ENCODE data around the gene GOLM1. TPM values are rescaled to one million over a fixed set of nuclear protein-coding genes. Genes with fewer than 3 reads are reported as not detected.
"Not testable (repeated sequence)": the region's sequence is repeated elsewhere in the genome, so short reads cannot be mapped to it uniquely, and the experiment has no call there.

The GOLM1 gene, protein sequence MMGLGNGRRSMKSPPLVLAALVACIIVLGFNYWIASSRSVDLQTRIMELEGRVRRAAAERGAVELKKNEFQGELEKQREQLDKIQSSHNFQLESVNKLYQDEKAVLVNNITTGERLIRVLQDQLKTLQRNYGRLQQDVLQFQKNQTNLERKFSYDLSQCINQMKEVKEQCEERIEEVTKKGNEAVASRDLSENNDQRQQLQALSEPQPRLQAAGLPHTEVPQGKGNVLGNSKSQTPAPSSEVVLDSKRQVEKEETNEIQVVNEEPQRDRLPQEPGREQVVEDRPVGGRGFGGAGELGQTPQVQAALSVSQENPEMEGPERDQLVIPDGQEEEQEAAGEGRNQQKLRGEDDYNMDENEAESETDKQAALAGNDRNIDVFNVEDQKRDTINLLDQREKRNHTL
- total RNA-seq, result 10 to 100 TPM in 1 of 2 donors, 1 to 10 TPM in 1; 9.2 to 28.5 TPM
- 10 to 100 TPM in 1 of 2 donors, 1 to 10 TPM in 1; 7.9 to 17.1 TPM for polyA plus RNA-seq

DNA sequence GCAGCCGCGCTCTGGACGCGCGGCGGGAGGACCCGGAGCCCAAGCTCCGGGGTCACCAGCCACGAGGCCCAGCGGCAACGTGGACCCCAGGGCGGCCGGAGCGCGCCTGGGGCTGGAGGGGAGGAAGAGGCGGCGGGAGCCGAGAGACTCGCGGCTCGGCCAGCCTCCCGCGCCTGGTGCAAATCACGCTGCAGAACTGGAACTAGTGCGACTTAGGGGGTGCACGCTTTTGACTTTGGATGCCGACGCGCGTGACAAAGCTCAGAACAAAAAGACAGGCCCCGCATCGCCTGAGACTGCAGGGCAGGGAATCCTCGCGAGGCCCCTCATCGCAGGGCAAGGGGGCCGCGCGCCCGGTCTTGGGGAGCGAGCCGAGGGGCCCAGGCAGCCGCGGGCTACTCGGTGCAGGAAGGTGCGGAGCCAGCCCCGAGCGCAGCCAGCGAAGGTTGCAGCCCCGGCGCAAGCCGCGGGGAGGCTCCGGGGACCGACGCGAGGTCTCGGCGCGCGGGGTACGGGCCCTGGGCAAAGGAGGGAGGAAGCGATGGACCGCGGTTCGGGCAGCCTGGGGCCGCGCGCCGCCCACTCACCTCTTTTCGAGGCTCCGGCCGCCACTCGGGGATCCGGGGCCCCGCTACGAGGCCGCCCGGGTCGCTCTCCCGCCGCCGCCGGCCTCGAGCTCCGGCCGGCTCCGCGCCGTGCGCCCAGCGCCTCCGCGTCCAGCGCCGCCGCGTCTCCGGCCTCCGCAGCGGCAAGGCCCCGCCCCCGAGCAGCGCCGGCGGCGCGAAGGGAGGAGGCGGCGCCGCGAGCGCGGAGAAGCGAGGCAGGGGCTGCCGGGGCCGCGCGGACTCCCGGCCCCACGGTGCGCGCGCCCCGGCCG is at the start of gene GOLM1:
Gene GOLM1 (minus strand): TSS at position 735 of the 877 bp plus-strand sequence. CDS start 20,238 bp downstream, outside the sequence.
- Histone ChIP-seq H3K36me3 (ENCODE audit: control insufficient read depth in 4 of 4, insufficient read depth in 3 of 4, low read depth in 1 of 4, low read length in 3 of 4) (no peaks in the 10 kb centered on the region), H3K4me1 (ENCODE audit: control insufficient read depth in 4 of 4, insufficient read depth in 4 of 4, low read length in 3 of 4) (peaks cover 9 to 14% (median 11%) of the 10 kb centered on the region in 4 donors), H3K27ac (ENCODE audit: low read depth in 1 of 2, low read length in 2 of 2) (peak within 1 kb of the TSS; percentile 42 to 44), H3K27me3 (ENCODE audit: control insufficient read depth in 4 of 4, insufficient read depth in 4 of 4, low read length in 3 of 4) (peaks cover 0 to 3% (median 0%) of the 10 kb centered on the region in 4 donors), H3K9me3 (ENCODE audit: control insufficient read depth in 4 of 4, low read length in 3 of 4) (no peaks in the 10 kb centered on the region), H3K4me3 (ENCODE audit: low read depth in 1 of 3, low read length in 3 of 3) (peak within 1 kb of the TSS; percentile 30 to 82 (median 67)), H3K9ac (ENCODE audit: low read depth in 1 of 2, low read length in 2 of 2) (peak within 1 kb of the TSS; percentile 28 to 49)
- 2% methylated on average over 125 of the region's 125 CpGs for WGBS
- peak; percentile 55 for DNase-seq (ENCODE audit: low spot score)
- TF ChIP-seq RXRA (IDR thresholded peaks at IDR 0.05), result no peak
- TF ChIP-seq, protein P1, sequence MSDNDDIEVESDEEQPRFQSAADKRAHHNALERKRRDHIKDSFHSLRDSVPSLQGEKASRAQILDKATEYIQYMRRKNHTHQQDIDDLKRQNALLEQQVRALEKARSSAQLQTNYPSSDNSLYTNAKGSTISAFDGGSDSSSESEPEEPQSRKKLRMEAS (IDR thresholded peaks at IDR 0.05), result no peak

- 93% methylated on average over 4 of the region's 4 CpGs for whole genome bisulfite sequencing
Measured at GRCh38 chr9:86146671-86147070, 47.3 kb upstream of the GOLM1 start.

GRCh38 chr9:86145960-86146359 is 46.6 kb upstream of the GOLM1 start:
- not testable (repeated sequence) for H3K9ac ChIP-seq (ENCODE audit: low read depth in 1 of 2, low read length in 2 of 2); DNase-seq (ENCODE audit: low spot score); H3K27ac ChIP-seq (ENCODE audit: low read depth in 1 of 2, low read length in 2 of 2); H3K9me3 ChIP-seq (ENCODE audit: control insufficient read depth in 4 of 4, low read length in 3 of 4); H3K4me1 ChIP-seq (ENCODE audit: control insufficient read depth in 4 of 4, insufficient read depth in 4 of 4, low read length in 3 of 4); H3K27me3 ChIP-seq (ENCODE audit: control insufficient read depth in 4 of 4, insufficient read depth in 4 of 4, low read length in 3 of 4); H3K36me3 ChIP-seq (ENCODE audit: control insufficient read depth in 4 of 4, insufficient read depth in 3 of 4, low read depth in 1 of 4, low read length in 3 of 4)
- 87% methylated on average over 1 of the region's 1 CpG for whole genome bisulfite sequencing
- H3K4me3 ChIP-seq (ENCODE audit: low read depth in 1 of 3, low read length in 3 of 3), result peak overlapping the region in 1 of 3 donors; percentile 42

More at GRCh38 chr9:86146671-86147070, 47.3 kb upstream of the GOLM1 start:
- H3K4me1 ChIP-seq (ENCODE audit: control insufficient read depth in 4 of 4, insufficient read depth in 4 of 4, low read length in 3 of 4); H3K36me3 ChIP-seq (ENCODE audit: control insufficient read depth in 4 of 4, insufficient read depth in 3 of 4, low read depth in 1 of 4, low read length in 3 of 4); H3K27me3 ChIP-seq (ENCODE audit: control insufficient read depth in 4 of 4, insufficient read depth in 4 of 4, low read length in 3 of 4); H3K9me3 ChIP-seq (ENCODE audit: control insufficient read depth in 4 of 4, low read length in 3 of 4); H3K27ac ChIP-seq (ENCODE audit: low read depth in 1 of 2, low read length in 2 of 2); H3K4me3 ChIP-seq (ENCODE audit: low read depth in 1 of 3, low read length in 3 of 3); DNase-seq (ENCODE audit: low spot score); H3K9ac ChIP-seq (ENCODE audit: low read depth in 1 of 2, low read length in 2 of 2): not testable (repeated sequence)

DNA sequence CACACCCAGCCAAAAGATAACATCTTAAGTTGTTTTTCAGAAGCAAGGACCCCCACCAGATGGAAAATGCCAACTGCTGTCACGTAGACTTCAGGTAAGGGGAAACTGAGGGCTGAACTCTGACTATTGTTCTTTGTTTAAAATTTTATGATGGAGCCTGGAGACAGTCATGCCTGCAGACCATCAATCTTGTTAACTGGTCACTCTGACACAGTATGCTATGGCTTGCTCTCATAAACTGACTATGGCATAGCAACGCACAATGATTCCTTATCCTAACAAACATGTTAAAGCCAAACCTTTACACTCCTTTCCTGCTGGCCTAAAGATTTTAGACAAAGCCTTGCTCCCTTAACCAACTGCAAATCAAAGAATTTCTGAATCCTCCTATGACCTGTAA is 43.6 kb upstream of the GOLM1 start:
- Histone ChIP-seq H3K27me3 (ENCODE audit: control insufficient read depth in 4 of 4, insufficient read depth in 4 of 4, low read length in 3 of 4) (no peaks in the 10 kb centered on the region), H3K27ac (ENCODE audit: low read depth in 1 of 2, low read length in 2 of 2) (no peak overlapping the region), H3K4me1 (ENCODE audit: control insufficient read depth in 4 of 4, insufficient read depth in 4 of 4, low read length in 3 of 4) (no peaks in the 10 kb centered on the region), H3K9me3 (ENCODE audit: control insufficient read depth in 4 of 4, low read length in 3 of 4) (peaks cover 0 to 4% (median under 1%) of the 10 kb centered on the region in 4 donors), H3K9ac (ENCODE audit: low read depth in 1 of 2, low read length in 2 of 2) (no peak overlapping the region), H3K36me3 (ENCODE audit: control insufficient read depth in 4 of 4, insufficient read depth in 3 of 4, low read depth in 1 of 4, low read length in 3 of 4) (no peaks in the 10 kb centered on the region), H3K4me3 (ENCODE audit: low read depth in 1 of 3, low read length in 3 of 3) (no peak overlapping the region)
- WGBS, result 96% methylated on average over 2 of the region's 2 CpGs
- no peak for DNase-seq (ENCODE audit: low spot score)
- no peak for TF ChIP-seq FOXA1 (IDR thresholded peaks at IDR 0.05)
- no peak for TF ChIP-seq HNF4A (conservative IDR thresholded peaks at IDR 0.05)
- no peak for TF ChIP-seq EGR1 (IDR thresholded peaks at IDR 0.05; ENCODE audit: low read depth in 2 of 2)
- TF ChIP-seq SP1 (IDR thresholded peaks at IDR 0.05), result no peak
- TF ChIP-seq TAF1 (conservative IDR thresholded peaks at IDR 0.05), result no peak
- TF ChIP-seq, protein P1 (IDR thresholded peaks at IDR 0.05), result no peak
- no peak for TF ChIP-seq RAD21 (IDR thresholded peaks at IDR 0.05)
- no peak for TF ChIP-seq GABPA (IDR thresholded peaks at IDR 0.05 in 1 of 2, conservative IDR thresholded peaks at IDR 0.05 in 1 of 2)
- TF ChIP-seq CTCF (IDR thresholded peaks at IDR 0.05; ENCODE audit: low read depth, low read length, missing input control), result no peak
- no peak for TF ChIP-seq RXRA (IDR thresholded peaks at IDR 0.05)
- TF ChIP-seq HNF4G (IDR thresholded peaks at IDR 0.05), result no peak
- TF ChIP-seq NR2F2 (IDR thresholded peaks at IDR 0.05), result no peak
- no peak for TF ChIP-seq REST (IDR thresholded peaks at IDR 0.05)
- TF ChIP-seq, protein P2, sequence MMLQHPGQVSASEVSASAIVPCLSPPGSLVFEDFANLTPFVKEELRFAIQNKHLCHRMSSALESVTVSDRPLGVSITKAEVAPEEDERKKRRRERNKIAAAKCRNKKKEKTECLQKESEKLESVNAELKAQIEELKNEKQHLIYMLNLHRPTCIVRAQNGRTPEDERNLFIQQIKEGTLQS (IDR thresholded peaks at IDR 0.05), result no peak
